HepG2 (cell line): ENCODE results near the gene PIM3. TPM values are rescaled to one million over a fixed set of nuclear protein-coding genes. Genes with fewer than 3 reads are reported as not detected.

Source experiments
- ATAC-seq: fragments of 200-7000 bp; cut with Tn5 transposase; 3 replicates; pipeline ENCODE4 v1.9.1; 2020; ENCODE audit warnings: mild to moderate bottlenecking, moderate library complexity
- BruUV-seq: library from RNA; stranded (reverse); fragments of 400-500 nt; replicated peaks from 2 replicates; lab custom pipeline; 2021; lab: Mats Ljungman, UMichigan
- CTCF ChIA-PET: fragments of 300-600 bp; formaldehyde crosslinking; extraction: SDS; loops from one replicate; lab custom pipeline; 2021; ENCODE audit warnings: low total read pairs, inconsistent platforms, low intra/inter-chr PET ratio; lab: Yijun Ruan, JAX
- POLR2A ChIA-PET: fragments of 350-600 bp; sonication (Branson Sonifier 250); formaldehyde crosslinking; loops from one replicate; lab custom pipeline; 2020; ENCODE audit warnings: antibody characterized with exemption, inconsistent platforms; lab: Yijun Ruan, JAX
- DNase-seq: peaks from one replicate; pipeline ENCODE4 v3.0.0-alpha.2; 2015; ENCODE audit warnings: low spot score
- FAIRE-seq: peaks from 3 replicates; lab custom pipeline; 2011; peaks lifted over from hg19 to GRCh38; lab: Jason Lieb, UNC
- H2AFZ ChIP-seq: one replicate; pipeline ENCODE4 v1.6.1; 2011; ENCODE audit warnings: low read length, inconsistent platforms
- H3K27ac ChIP-seq: fragments of 300-600 bp; 3 replicates; pipeline ENCODE4 v1.8.0; 2011; ENCODE audit warnings: mixed run types, mild to moderate bottlenecking, mixed read lengths, low read length, inconsistent platforms; ENCODE audit not compliant: insufficient read depth; ENCODE audit errors: extremely low read length
- H3K27me3 ChIP-seq, 2 experiments: fragments of 200-600 bp in 1 of 2; 2 replicates in 1 of 2; 3 replicates in 1 of 2; pipeline versions ENCODE4 v1.6.0 to v1.8.0; 2011; ENCODE audit warnings: low read length in 2 of 2, mild to moderate bottlenecking in 2 of 2, moderate library complexity in 2 of 2, inconsistent platforms in 1 of 2; ENCODE audit not compliant: insufficient read depth in 2 of 2, control insufficient read depth in 1 of 2
- H3K36me3 ChIP-seq, 2 experiments: fragments of 200-600 bp in 1 of 2; replicated peaks in 1 of 2; 2 replicates in 1 of 2; 3 replicates in 1 of 2; pipeline versions ENCODE4 v1.5.1 to v1.8.0; 2011; ENCODE audit warnings: low read length in 2 of 2, inconsistent platforms in 1 of 2; ENCODE audit not compliant: insufficient read depth in 2 of 2, control insufficient read depth in 1 of 2
- H3K4me1 ChIP-seq: 2 replicates; pipeline ENCODE4 v1.5.1; 2012; ENCODE audit warnings: low read length, inconsistent platforms; ENCODE audit not compliant: insufficient read depth
- H3K4me2 ChIP-seq: 2 replicates; pipeline ENCODE4 v1.6.0; 2011; ENCODE audit warnings: low read depth, low read length, inconsistent platforms
- H3K4me3 ChIP-seq, 3 experiments: fragments of 200-600 bp in 1 of 3; sonication (generic), shearing (Covaris generic) in 1 of 3; replicated peaks in 1 of 3; 2 replicates each; pipeline ENCODE4 v1.5.1; 2011 to 2016; ENCODE audit warnings: low read length in 3 of 3, inconsistent platforms in 2 of 3, low read depth in 2 of 3, mild to moderate bottlenecking in 2 of 3, control low read depth in 1 of 3, mixed read lengths in 1 of 3; ENCODE audit not compliant: insufficient read depth in 1 of 3
- H3K79me2 ChIP-seq: one replicate; pipeline ENCODE4 v1.6.1; 2011; ENCODE audit warnings: low read length, inconsistent platforms; ENCODE audit not compliant: insufficient read depth
- H3K9ac ChIP-seq: 2 replicates; pipeline ENCODE4 v1.6.0; 2011; ENCODE audit warnings: mild to moderate bottlenecking, low read depth, low read length, inconsistent platforms; ENCODE audit not compliant: insufficient read depth
- H3K9me3 ChIP-seq: 2 replicates; pipeline ENCODE4 v1.5.1; 2012; ENCODE audit warnings: mild to moderate bottlenecking, low read length
- H4K20me1 ChIP-seq: 2 replicates; pipeline ENCODE4 v1.6.0; 2011; ENCODE audit warnings: inconsistent platforms, mild to moderate bottlenecking, low read length, moderate library complexity; ENCODE audit not compliant: insufficient read depth
- ATF7 ChIP-seq, 2 experiments: fragments of 450-650 bp in 1 of 2; sonication (generic) in 1 of 2; formaldehyde crosslinking in 1 of 2; IDR thresholded peaks; 2 replicates each; pipeline versions ENCODE4 v1.4.0 to v1.6.1; 2016 to 2020; ENCODE audit warnings: antibody characterized with exemption in 1 of 2, mild to moderate bottlenecking in 1 of 2, missing genetic modification reagents in 1 of 2
- CENPX ChIP-seq: sonication (generic); formaldehyde crosslinking; IDR thresholded peaks from 2 replicates; pipeline ENCODE4 v1.9.0; 2021; ENCODE audit warnings: mild to moderate bottlenecking, missing genetic modification reagents, moderate library complexity
- GLMP ChIP-seq: sonication (generic); formaldehyde crosslinking; IDR thresholded peaks from 2 replicates; pipeline ENCODE4 v1.9.0; 2021; ENCODE audit warnings: missing genetic modification reagents, mild to moderate bottlenecking, borderline replicate concordance
- HNRNPK ChIP-seq: fragments of 200-400 bp; formaldehyde crosslinking; IDR thresholded peaks from 2 replicates; pipeline ENCODE4 v1.6.1; 2018; ENCODE audit warnings: low read length, low read depth, moderate library complexity, mild to moderate bottlenecking; ENCODE audit not compliant: poor library complexity, severe bottlenecking
- KAT8 ChIP-seq: IDR thresholded peaks from 2 replicates; pipeline ENCODE4 v1.6.1; 2016; ENCODE audit warnings: missing genetic modification reagents, missing compliant biosample characterization
- NR0B2 ChIP-seq: sonication (generic); formaldehyde crosslinking; IDR thresholded peaks from 2 replicates; pipeline ENCODE4 v1.4.0; 2020; ENCODE audit warnings: mild to moderate bottlenecking, missing genetic modification reagents
- SNAPC4 ChIP-seq: sonication (generic); formaldehyde crosslinking; IDR thresholded peaks from 2 replicates; pipeline ENCODE4 v1.4.0; 2020; ENCODE audit warnings: mild to moderate bottlenecking, missing genetic modification reagents
- ZNF501 ChIP-seq: sonication (generic); formaldehyde crosslinking; IDR thresholded peaks from 2 replicates; pipeline ENCODE4 v1.5.1; 2020; ENCODE audit warnings: mild to moderate bottlenecking, moderate library complexity, missing genetic modification reagents
- ZNF775 ChIP-seq: sonication (generic); formaldehyde crosslinking; IDR thresholded peaks from 2 replicates; pipeline ENCODE4 v1.4.0; 2020; ENCODE audit warnings: missing genetic modification reagents, mild to moderate bottlenecking, moderate library complexity, borderline replicate concordance
- whole genome bisulfite sequencing: methylation state at CpG from one replicate; pipeline ENCODE4 v1.1.6; 2017; ENCODE audit warnings: low lambda C conversion rate; 5-methylcytosine and 5-hydroxymethylcytosine counted together
- in situ Hi-C: cut with HindIII; loops from 2 replicates; pipeline ENCODE4 v1.10.0; 2017; ENCODE audit warnings: low pct_unique_long_range_greater_than_20kb; ENCODE audit not compliant: extremely low pct_ligation_motif_present
- intact Hi-C: fragments of 100-400 bp; cut with micrococcal nuclease; formaldehyde crosslinking; loops from one replicate; pipeline ENCODE4 v1.10.0; 2022; ENCODE audit not compliant: unreplicated experiment
- polyA plus RNA-seq, 8 experiments: library from polyadenylated mRNA; depleted of rRNA in 3 of 8; stranded (reverse) in 7 of 8; unstranded in 1 of 8; fragments of >200 nt; fragmentation: Illumina TruSeq in 4 of 8; extraction: Trizol in 4 of 8; gene quantifications; 2 replicates each; pipeline versions ENCODE4 v1.2.1 to v1.2.3, GENCODE V29; 2011 to 2016; ENCODE audit warnings: low read depth in 4 of 8, missing spikeins in 1 of 8, mixed read lengths in 1 of 8; ENCODE audit not compliant: insufficient read depth in 1 of 8
- total RNA-seq, 5 experiments: library from RNA; depleted of rRNA; stranded (reverse); fragments of >200 nt; fragmentation: Illumina TruSeq; extraction: Trizol; gene quantifications; 2 replicates each; pipeline ENCODE4 v1.2.3, GENCODE V29; 2016; ENCODE audit warnings: low read depth in 1 of 5
- TF ChIP-seq, protein P1 (sequence below): conservative IDR thresholded peaks from 2 replicates; pipeline ENCODE4 v1.6.1; 2018; ENCODE audit warnings: missing genetic modification reagents
- TF ChIP-seq, protein P2 (sequence below): sonication (generic); formaldehyde crosslinking; IDR thresholded peaks from 2 replicates; pipeline ENCODE4 v1.4.0; 2020; ENCODE audit warnings: mild to moderate bottlenecking, missing genetic modification reagents
- TF ChIP-seq, protein P3 (sequence below): sonication (generic); formaldehyde crosslinking; IDR thresholded peaks from 2 replicates; pipeline ENCODE4 v1.4.0; 2020; ENCODE audit warnings: missing genetic modification reagents

Gene PIM3
- total and polyA plus RNA-seq, 2 of the 13 experiments (the other 11 are each of a cell fraction or from before 2014, with no cell fraction given) = 21.6 to 31.2 TPM

DNA sequence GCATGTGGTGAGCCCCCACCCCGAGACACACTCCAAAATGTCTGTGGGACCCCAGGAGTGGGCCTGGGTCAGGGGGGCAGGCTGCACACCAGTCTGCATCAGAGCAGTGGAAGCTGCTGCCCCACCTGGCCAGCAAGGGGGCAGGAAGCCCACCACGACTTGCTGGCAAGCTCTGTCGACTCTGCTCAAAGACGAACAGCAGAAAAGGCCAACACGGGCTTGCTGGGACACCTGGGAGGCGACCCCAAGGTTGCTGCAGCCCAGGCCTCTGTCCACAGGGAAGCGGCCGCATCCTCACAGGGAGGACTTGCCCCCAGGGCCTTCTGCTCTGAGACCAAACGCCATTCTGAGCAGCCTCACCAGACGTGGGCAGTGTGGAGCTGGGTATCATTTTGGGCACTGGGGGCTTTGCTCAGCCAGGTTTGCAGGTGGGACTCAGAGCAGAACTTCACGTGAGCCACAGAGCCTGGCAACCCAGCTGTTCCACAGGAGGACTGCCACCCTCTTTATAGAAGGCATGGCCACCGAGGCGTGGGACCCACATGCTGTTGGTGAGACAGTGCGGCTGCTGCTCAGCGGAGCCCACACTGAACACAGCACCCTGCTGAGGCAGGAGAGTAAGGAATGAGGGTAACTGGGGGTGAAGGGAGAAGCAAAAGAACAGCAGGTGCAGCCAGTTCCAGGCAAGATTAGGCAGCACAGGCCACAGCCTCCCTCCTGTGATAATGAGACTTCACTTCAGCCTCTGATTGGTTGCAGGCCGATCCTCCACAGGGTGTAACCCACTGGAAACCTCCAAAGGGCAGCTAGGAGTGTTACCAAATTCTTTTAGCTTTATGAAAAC is 41.0 kb downstream of the PIM3 start:
- CTCF ChIA-PET = no interaction called here
- no peaks in the 10 kb centered on the region for H3K79me2 ChIP-seq
- ATAC-seq = no peak
- no peak for DNase-seq
- intact Hi-C loops = no loop called here
- H3K4me2 ChIP-seq = no peak overlapping the region
- H3K9me3 ChIP-seq = no peaks in the 10 kb centered on the region
- no peak overlapping the region for H3K4me3 ChIP-seq
- no peak overlapping the region for H3K9ac ChIP-seq
- in situ Hi-C loops = no loop called here
- no peak overlapping the region for H3K27ac ChIP-seq
- H3K27me3 ChIP-seq = peaks cover 8 to 14% of the 10 kb centered on the region in 2 experiments; a peak in 3 of 5 replicates
- H2AFZ ChIP-seq = no peak overlapping the region
- peaks cover 9% of the 10 kb centered on the region for H3K4me1 ChIP-seq
- no peak for FAIRE-seq
- POLR2A ChIA-PET = no interaction called here
- no TSS peak for BruUV-seq
- WGBS = 100% methylated on average over 1 of the region's 16 CpGs
- H3K36me3 ChIP-seq = no peaks in the 10 kb centered on the region
- H4K20me1 ChIP-seq = no peaks in the 10 kb centered on the region
- TF ChIP-seq ZNF501 (CRISPR knock-in tag) (no peak), NR0B2 (CRISPR knock-in tag) (no peak), GLMP (CRISPR knock-in tag) (no peak), ATF7 (IDR thresholded peaks at IDR 0.05) (no peak), ATF7 (CRISPR knock-in tag; IDR thresholded peaks at IDR 0.05) (no peak), HNRNPK (no peak), ZNF775 (no peak), SNAPC4 (no peak), CENPX (CRISPR knock-in tag) (no peak), KAT8 (no peak)
- TF ChIP-seq, protein P1, sequence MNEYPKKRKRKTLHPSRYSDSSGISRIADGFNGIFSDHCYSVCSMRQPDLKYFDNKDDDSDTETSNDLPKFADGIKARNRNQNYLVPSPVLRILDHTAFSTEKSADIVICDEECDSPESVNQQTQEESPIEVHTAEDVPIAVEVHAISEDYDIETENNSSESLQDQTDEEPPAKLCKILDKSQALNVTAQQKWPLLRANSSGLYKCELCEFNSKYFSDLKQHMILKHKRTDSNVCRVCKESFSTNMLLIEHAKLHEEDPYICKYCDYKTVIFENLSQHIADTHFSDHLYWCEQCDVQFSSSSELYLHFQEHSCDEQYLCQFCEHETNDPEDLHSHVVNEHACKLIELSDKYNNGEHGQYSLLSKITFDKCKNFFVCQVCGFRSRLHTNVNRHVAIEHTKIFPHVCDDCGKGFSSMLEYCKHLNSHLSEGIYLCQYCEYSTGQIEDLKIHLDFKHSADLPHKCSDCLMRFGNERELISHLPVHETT (CRISPR knock-in tag) = no peak
- TF ChIP-seq, protein P2, sequence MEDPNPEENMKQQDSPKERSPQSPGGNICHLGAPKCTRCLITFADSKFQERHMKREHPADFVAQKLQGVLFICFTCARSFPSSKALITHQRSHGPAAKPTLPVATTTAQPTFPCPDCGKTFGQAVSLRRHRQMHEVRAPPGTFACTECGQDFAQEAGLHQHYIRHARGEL (CRISPR knock-in tag) = no peak
- TF ChIP-seq, protein P3, sequence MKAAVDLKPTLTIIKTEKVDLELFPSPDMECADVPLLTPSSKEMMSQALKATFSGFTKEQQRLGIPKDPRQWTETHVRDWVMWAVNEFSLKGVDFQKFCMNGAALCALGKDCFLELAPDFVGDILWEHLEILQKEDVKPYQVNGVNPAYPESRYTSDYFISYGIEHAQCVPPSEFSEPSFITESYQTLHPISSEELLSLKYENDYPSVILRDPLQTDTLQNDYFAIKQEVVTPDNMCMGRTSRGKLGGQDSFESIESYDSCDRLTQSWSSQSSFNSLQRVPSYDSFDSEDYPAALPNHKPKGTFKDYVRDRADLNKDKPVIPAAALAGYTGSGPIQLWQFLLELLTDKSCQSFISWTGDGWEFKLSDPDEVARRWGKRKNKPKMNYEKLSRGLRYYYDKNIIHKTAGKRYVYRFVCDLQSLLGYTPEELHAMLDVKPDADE (CRISPR knock-in tag) = no peak
